Progenitor cell of endocrine pancreas (in vitro differentiated cells): ENCODE data around the gene KAT2A. TPM values are rescaled to one million over a fixed set of nuclear protein-coding genes. Genes with fewer than 3 reads are reported as not detected.

Experiments
- DNase-seq: peaks from one replicate; pipeline ENCODE4 v3.0.0; 2021; ENCODE audit warnings: low spot score; ENCODE audit not compliant: unreplicated experiment
- H3K27ac Mint-ChIP-seq: 2 replicates; pipeline ENCODE4 v1.8.0; 2021; ENCODE audit warnings: mild to moderate bottlenecking, moderate library complexity, mixed read lengths
- H3K27me3 Mint-ChIP-seq: 2 replicates; pipeline ENCODE4 v1.8.0; 2021; ENCODE audit warnings: mixed read lengths
- H3K36me3 Mint-ChIP-seq: 2 replicates; pipeline ENCODE4 v1.8.0; 2022; ENCODE audit warnings: mixed read lengths; ENCODE audit not compliant: insufficient read depth
- H3K4me1 Mint-ChIP-seq: 2 replicates; pipeline ENCODE4 v1.8.0; 2021; ENCODE audit warnings: low read depth, mixed read lengths
- H3K4me3 Mint-ChIP-seq: 2 replicates; pipeline ENCODE4 v1.8.0; 2021; ENCODE audit warnings: low read depth, mild to moderate bottlenecking, moderate library complexity, mixed read lengths
- H3K9me3 Mint-ChIP-seq: 2 replicates; pipeline ENCODE4 v1.8.0; 2021; ENCODE audit warnings: low read depth, mixed read lengths
- total RNA-seq: library from RNA; stranded (reverse); gene quantifications from 2 replicates; pipeline ENCODE4 v1.2.1, GENCODE V29; 2021
- TF ChIP-seq, protein P1 (sequence below): fragments of 200-600 bp; sonication (generic); IDR thresholded peaks from one replicate; pipeline ENCODE4 v1.5.0; 2021; ENCODE audit warnings: antibody characterized with exemption, mild to moderate bottlenecking; ENCODE audit not compliant: unreplicated experiment

KAT2A gene
- total RNA-seq, 1 donor from 2014 or later, result 40.1 TPM

DNA sequence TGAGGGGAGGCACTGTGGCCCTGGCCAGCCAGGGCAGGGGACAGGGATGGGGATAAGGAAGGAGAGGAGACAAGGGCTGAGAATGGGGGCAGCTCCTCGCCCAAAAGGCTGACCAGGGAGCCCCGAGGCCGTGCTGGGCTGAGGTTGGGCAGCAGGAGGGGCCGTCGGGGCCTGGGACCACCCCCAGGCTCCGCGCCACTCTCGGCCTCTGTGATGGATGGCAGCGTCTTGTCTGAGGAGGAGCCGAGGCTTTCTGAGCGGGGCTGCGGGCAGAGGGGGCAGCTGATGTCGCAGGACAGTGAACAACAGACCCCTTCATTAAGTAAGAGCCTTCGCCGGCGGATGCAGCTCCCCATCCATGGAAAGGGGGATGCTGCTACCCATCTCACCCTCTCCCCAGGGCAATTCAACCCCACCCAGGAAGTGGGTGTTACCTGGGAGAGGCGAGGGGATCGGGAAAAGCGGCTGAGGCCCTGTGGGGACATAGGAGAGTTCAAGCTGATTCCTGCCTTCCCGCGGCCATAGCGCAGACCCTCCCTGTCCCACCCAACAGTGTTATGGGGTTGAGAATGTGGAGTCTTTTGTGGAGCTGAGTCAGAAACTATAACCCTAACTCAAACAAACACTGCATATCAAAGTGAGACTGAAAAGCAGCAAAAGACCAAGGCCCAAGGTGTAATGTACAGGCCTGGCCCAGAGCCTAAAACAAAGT is 42.7 kb upstream of the KAT2A start:
- no peaks in the 10 kb centered on the region for H3K9me3 Mint-ChIP-seq
- no peaks in the 10 kb centered on the region for H3K4me1 Mint-ChIP-seq
- TF ChIP-seq, protein P1, sequence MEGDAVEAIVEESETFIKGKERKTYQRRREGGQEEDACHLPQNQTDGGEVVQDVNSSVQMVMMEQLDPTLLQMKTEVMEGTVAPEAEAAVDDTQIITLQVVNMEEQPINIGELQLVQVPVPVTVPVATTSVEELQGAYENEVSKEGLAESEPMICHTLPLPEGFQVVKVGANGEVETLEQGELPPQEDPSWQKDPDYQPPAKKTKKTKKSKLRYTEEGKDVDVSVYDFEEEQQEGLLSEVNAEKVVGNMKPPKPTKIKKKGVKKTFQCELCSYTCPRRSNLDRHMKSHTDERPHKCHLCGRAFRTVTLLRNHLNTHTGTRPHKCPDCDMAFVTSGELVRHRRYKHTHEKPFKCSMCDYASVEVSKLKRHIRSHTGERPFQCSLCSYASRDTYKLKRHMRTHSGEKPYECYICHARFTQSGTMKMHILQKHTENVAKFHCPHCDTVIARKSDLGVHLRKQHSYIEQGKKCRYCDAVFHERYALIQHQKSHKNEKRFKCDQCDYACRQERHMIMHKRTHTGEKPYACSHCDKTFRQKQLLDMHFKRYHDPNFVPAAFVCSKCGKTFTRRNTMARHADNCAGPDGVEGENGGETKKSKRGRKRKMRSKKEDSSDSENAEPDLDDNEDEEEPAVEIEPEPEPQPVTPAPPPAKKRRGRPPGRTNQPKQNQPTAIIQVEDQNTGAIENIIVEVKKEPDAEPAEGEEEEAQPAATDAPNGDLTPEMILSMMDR, result no peak
- DNase-seq, result no peak
- no peaks in the 10 kb centered on the region for H3K36me3 Mint-ChIP-seq
- no peak overlapping the region for H3K4me3 Mint-ChIP-seq
- H3K27ac Mint-ChIP-seq, result no peak overlapping the region
- peaks cover 7% of the 10 kb centered on the region for H3K27me3 Mint-ChIP-seq

DNA sequence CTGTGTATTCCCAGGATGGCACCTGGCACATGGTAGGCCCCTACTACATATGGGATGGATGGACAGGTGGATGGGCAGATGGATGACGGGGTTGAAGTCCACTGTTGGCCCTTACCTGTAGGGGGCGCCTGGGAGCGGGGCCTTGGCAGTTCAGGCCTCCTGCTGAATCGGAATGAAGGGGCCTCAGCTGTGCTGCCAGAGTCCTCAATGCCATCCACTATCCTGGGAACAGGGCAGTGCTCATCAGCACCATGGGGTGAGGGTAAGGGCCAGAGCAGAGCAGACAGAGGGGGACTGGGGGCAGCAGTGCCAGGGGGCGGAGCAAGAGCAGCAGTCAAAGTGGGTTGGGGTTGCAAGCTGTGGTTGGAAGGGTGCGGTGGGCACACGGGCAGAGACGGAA is 41.9 kb upstream of the KAT2A start:
- Mint-ChIP-seq H3K27me3 (peaks cover 7% of the 10 kb centered on the region), H3K27ac (no peak overlapping the region)
- DNase-seq, result no peak

DNA sequence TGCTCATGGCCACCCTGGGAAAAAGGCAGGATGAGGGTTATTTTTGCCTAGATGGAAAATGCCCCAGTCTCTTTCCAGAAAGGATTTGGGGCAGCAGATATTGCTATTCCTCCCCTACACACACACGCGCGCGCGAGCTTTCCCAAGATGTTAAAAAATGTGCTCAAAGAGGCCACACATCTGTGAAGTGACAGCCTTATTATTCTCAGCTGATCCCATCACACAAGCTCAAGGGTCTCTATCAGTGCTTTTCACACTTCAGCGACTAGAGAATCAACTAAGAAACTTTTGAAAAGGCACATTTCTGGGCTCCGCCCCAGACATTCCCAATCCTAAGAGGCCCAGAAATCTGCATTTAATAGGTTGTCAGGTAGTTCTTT is 39.4 kb upstream of the KAT2A start:
- TF ChIP-seq, protein P1, result no peak
- Mint-ChIP-seq H3K36me3 (no peaks in the 10 kb centered on the region), H3K27ac (no peak overlapping the region), H3K4me3 (no peak overlapping the region), H3K27me3 (peaks cover 4% of the 10 kb centered on the region), H3K9me3 (no peaks in the 10 kb centered on the region), H3K4me1 (peaks cover 4% of the 10 kb centered on the region)
- no peak for DNase-seq

More for the DNA sequence above, 41.9 kb upstream of the KAT2A start:
- H3K36me3 Mint-ChIP-seq, result no peaks in the 10 kb centered on the region
- H3K4me3 Mint-ChIP-seq, result no peak overlapping the region
- H3K9me3 Mint-ChIP-seq, result no peaks in the 10 kb centered on the region
- no peaks in the 10 kb centered on the region for H3K4me1 Mint-ChIP-seq
- TF ChIP-seq, protein P1, result peak; percentile 46

DNA sequence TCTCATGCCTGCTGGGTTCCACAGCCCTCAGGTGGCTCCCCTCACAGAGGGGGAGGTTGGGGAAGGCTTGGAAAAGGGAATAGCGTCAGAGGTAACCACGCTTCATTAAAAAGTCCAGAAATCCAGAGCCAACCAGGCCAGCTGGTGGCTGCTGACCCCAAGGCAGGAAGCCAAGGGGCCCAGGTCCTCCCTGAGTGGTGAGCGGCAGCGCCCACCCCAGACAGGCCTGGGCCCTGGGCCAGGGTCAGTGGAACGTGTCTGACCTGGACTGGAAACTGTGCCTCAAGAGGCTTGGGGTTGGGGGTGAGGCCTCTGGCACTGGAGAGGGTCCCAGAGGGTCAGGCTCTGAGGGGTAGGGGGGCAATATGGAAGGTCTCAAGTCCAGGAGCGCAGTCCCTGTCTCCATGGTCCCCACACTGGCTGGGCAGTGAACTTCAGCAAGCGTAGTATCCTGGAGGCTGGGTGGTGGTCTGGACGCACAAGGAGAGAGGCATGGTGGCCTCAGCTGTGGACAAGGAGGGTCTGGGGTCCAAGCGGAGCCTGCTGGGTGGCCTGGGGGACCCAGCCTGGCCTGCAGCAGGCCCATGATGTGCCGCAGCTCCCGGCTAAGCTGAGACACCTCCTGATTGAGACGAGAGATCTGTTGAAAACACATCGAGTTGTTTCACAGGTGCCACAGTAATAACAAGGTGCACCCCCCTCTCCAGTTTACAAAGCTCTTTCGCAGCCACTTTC is 38.8 kb upstream of the KAT2A start:
- Mint-ChIP-seq H3K27ac (no peak overlapping the region), H3K36me3 (no peaks in the 10 kb centered on the region)
- TF ChIP-seq, protein P1, result no peak

DNA sequence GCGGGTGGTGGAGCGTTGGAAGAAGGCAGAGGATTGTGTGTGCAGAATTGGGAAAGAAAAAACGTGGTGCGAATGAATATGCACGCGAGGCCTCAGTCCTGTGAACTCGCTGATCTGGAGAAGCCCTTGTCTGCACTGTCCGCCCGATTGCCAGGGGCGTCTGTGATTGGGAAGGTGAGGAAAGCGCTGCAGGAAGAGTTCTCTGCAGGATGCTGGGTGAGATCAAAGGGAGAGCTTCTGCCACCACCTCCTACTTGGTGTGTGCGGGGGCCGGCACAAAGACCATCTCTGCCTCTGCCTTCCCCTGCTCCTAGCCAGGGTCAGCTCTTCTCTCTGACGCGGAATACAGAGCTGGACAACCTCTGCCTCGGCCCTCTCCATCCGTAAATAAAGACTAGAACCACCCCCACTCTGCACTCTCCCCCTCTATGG is 34.5 kb upstream of the KAT2A start:
- Mint-ChIP-seq H3K36me3 (no peaks in the 10 kb centered on the region), H3K27me3 (peaks cover 3% of the 10 kb centered on the region), H3K4me1 (peaks cover 16% of the 10 kb centered on the region), H3K9me3 (no peaks in the 10 kb centered on the region), H3K27ac (peak overlapping the region; percentile 82), H3K4me3 (peak overlapping the region; percentile 83)
- no peak for DNase-seq
- TF ChIP-seq, protein P1, result no peak

More for the DNA sequence above, 38.8 kb upstream of the KAT2A start:
- H3K27me3 Mint-ChIP-seq, result peaks cover 3% of the 10 kb centered on the region
- DNase-seq, result no peak
- H3K4me1 Mint-ChIP-seq, result peaks cover 4% of the 10 kb centered on the region
- H3K9me3 Mint-ChIP-seq, result no peaks in the 10 kb centered on the region
- no peak overlapping the region for H3K4me3 Mint-ChIP-seq
